ENCODE data around the gene PHTF2. TPM values are rescaled to one million over a fixed set of nuclear protein-coding genes. Genes with fewer than 3 reads are reported as not detected.

The PHTF2 gene
- total RNA-seq, 1 experiment from 2014 or later, result 26.7 TPM

DNA sequence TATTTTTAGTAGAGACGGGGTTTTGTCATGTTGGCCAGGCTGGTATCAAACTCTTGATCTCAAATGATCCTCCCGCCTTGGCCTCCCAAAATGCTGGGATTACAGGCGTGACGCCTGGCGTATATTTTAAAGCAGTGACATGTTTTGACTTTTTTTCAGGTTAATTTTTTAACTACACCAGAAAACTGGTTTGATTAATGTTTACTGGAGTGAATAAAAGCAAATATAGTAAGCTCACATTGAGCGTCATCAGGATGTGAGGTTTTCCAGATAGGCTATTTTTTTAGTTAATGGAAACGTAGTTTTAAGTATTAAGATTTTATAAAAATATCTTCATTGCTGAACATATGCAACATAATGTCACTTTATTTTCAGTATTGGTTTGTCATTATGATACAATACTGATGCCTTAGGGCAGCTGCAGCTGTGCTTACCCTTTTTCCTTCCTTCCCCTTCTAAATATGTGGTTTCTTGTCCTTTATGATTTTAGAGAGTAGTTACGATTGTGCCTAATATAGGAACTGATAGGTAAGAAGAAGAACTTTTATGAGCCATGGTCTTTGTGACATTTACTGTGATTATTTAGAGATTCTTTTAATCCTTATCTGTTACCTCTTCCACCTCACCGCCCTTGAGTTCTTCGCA, 37.6 kb upstream of the PHTF2 start:
- Histone ChIP-seq H3K9me2 (ENCODE audit: insufficient read depth) (no peaks in the 10 kb centered on the region), H3K4me2 (ENCODE audit: low read length) (no peak overlapping the region), H3K4me3 (replicated peaks in 1 of 2; ENCODE audit: low read depth in 1 of 2, low read length in 2 of 2) (no peak overlapping the region), H4K20me1 (ENCODE audit: insufficient read depth) (no peaks in the 10 kb centered on the region), H3K9me3 (ENCODE audit: control insufficient read depth in 1 of 2, insufficient read depth in 1 of 2, low read depth in 1 of 2, low read length in 2 of 2) (no peaks in the 10 kb centered on the region), H3K36me3 (ENCODE audit: control insufficient read depth in 1 of 2, insufficient read depth in 2 of 2, low read length in 2 of 2) (no peaks in the 10 kb centered on the region), H3K27ac (ENCODE audit: low read depth, low read length) (no peak overlapping the region), H3K9ac (ENCODE audit: low read length) (no peak overlapping the region), H2AFZ (ENCODE audit: low read depth, low read length, poor library complexity, severe bottlenecking) (no peak overlapping the region), H3K79me2 (ENCODE audit: insufficient read depth, low read length) (peaks cover 34% of the 10 kb centered on the region), H3K4me1 (ENCODE audit: control insufficient read depth in 1 of 2, insufficient read depth in 2 of 2, low read length in 2 of 2) (no peaks in the 10 kb centered on the region), H3K27me3 (ENCODE audit: insufficient read depth, low read length) (no peaks in the 10 kb centered on the region)
- TF ChIP-seq, protein P1, sequence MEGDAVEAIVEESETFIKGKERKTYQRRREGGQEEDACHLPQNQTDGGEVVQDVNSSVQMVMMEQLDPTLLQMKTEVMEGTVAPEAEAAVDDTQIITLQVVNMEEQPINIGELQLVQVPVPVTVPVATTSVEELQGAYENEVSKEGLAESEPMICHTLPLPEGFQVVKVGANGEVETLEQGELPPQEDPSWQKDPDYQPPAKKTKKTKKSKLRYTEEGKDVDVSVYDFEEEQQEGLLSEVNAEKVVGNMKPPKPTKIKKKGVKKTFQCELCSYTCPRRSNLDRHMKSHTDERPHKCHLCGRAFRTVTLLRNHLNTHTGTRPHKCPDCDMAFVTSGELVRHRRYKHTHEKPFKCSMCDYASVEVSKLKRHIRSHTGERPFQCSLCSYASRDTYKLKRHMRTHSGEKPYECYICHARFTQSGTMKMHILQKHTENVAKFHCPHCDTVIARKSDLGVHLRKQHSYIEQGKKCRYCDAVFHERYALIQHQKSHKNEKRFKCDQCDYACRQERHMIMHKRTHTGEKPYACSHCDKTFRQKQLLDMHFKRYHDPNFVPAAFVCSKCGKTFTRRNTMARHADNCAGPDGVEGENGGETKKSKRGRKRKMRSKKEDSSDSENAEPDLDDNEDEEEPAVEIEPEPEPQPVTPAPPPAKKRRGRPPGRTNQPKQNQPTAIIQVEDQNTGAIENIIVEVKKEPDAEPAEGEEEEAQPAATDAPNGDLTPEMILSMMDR (IDR thresholded peaks at IDR 0.05 in 2 of 3, conservative IDR thresholded peaks at IDR 0.05 in 1 of 3; ENCODE audit: borderline replicate concordance in 1 of 3, insufficient read depth in 1 of 3, low read depth in 2 of 3, low read length in 2 of 3), result no peak
- TF ChIP-seq YY1 (IDR thresholded peaks at IDR 0.05; ENCODE audit: extremely low read depth, insufficient replicate concordance, low read depth, low read length) (no peak), ZFX (IDR thresholded peaks at IDR 0.05) (no peak), EZH2phosphoT487 (IDR thresholded peaks at IDR 0.05; ENCODE audit: borderline replicate concordance) (no peak), SIN3A (IDR thresholded peaks at IDR 0.05; ENCODE audit: low read depth) (no peak), RAD21 (IDR thresholded peaks at IDR 0.05; ENCODE audit: low read depth) (no peak)
- TF ChIP-seq, protein P2, sequence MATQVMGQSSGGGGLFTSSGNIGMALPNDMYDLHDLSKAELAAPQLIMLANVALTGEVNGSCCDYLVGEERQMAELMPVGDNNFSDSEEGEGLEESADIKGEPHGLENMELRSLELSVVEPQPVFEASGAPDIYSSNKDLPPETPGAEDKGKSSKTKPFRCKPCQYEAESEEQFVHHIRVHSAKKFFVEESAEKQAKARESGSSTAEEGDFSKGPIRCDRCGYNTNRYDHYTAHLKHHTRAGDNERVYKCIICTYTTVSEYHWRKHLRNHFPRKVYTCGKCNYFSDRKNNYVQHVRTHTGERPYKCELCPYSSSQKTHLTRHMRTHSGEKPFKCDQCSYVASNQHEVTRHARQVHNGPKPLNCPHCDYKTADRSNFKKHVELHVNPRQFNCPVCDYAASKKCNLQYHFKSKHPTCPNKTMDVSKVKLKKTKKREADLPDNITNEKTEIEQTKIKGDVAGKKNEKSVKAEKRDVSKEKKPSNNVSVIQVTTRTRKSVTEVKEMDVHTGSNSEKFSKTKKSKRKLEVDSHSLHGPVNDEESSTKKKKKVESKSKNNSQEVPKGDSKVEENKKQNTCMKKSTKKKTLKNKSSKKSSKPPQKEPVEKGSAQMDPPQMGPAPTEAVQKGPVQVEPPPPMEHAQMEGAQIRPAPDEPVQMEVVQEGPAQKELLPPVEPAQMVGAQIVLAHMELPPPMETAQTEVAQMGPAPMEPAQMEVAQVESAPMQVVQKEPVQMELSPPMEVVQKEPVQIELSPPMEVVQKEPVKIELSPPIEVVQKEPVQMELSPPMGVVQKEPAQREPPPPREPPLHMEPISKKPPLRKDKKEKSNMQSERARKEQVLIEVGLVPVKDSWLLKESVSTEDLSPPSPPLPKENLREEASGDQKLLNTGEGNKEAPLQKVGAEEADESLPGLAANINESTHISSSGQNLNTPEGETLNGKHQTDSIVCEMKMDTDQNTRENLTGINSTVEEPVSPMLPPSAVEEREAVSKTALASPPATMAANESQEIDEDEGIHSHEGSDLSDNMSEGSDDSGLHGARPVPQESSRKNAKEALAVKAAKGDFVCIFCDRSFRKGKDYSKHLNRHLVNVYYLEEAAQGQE (IDR thresholded peaks at IDR 0.05; ENCODE audit: low read depth), result no peak
- ChIA-PET RAD21 (ENCODE audit: low non-redundant PET in 1 of 2, low total read pairs in 2 of 2, uncharacterized antibody in 2 of 2, unreplicated experiment in 2 of 2) (no interaction called here), POLR2A (no interaction called here), CTCF (interaction anchor here (1.0 to 2.2 kb wide), 2 partner anchors 103 to 188 kb away, joined by 3 to 12 read pairs; no protein-coding TSS in a partner anchor)
- no peak for DNase-seq (ENCODE audit: low read depth, low spot score)
- intact Hi-C loops (cut with micrococcal nuclease), result no loop called here
- no TSS peak for BruUV-seq (replicated peaks)
- no peak for ATAC-seq

All from HCT116 (cell line).